BLaER1 (cell line): ENCODE results near the gene UBL3.

Experiments used
- H3K27ac ChIP-seq: shearing (Covaris generic); formaldehyde crosslinking; 2 replicates; pipeline ENCODE4 v1.8.1; 2022
- H3K27me3 ChIP-seq: shearing (Covaris generic); formaldehyde crosslinking; 2 replicates; pipeline ENCODE4 v1.8.1; 2022
- H3K36me3 ChIP-seq: shearing (Covaris generic); formaldehyde crosslinking; 2 replicates; pipeline ENCODE4 v1.8.1; 2022
- H3K4me1 ChIP-seq: shearing (Covaris generic); formaldehyde crosslinking; 2 replicates; pipeline ENCODE4 v1.8.1; 2022
- H3K4me2 ChIP-seq: shearing (Covaris generic); formaldehyde crosslinking; 2 replicates; pipeline ENCODE4 v1.8.1; 2022
- H3K4me3 ChIP-seq: shearing (Covaris generic); formaldehyde crosslinking; 2 replicates; pipeline ENCODE4 v1.8.1; 2022
- H3K9ac ChIP-seq: shearing (Covaris generic); formaldehyde crosslinking; 2 replicates; pipeline ENCODE4 v1.8.1; 2022
- H3K9me3 ChIP-seq: shearing (Covaris generic); formaldehyde crosslinking; 2 replicates; pipeline ENCODE4 v1.8.1; 2022
- H4K20me1 ChIP-seq: shearing (Covaris generic); formaldehyde crosslinking; 2 replicates; pipeline ENCODE4 v1.8.1; 2022
- Cebpa-rat ChIP-seq: shearing (Covaris generic); IDR thresholded peaks from 2 replicates; pipeline ENCODE4 v1.8.1; 2022

The UBL3 gene

GRCh38 chr13:29753618-29754472 lies 96.6 kb downstream of the UBL3 start:
- Histone ChIP-seq H3K4me1 (peaks cover 4% of the 10 kb centered on the region), H3K9ac (no peak overlapping the region), H3K27me3 (no peaks in the 10 kb centered on the region), H3K27ac (no peak overlapping the region), H3K4me3 (no peak overlapping the region), H3K36me3 (no peaks in the 10 kb centered on the region), H3K4me2 (no peak overlapping the region), H4K20me1 (no peaks in the 10 kb centered on the region), H3K9me3 (no peaks in the 10 kb centered on the region)
- no peak for TF ChIP-seq Cebpa-rat

- no peak overlapping the region for H3K4me2 ChIP-seq
These were observed 98.2 kb downstream of the UBL3 start for GRCh38 chr13:29752175-29752574.

GRCh38 chr13:29750183-29750530 lies 100.3 kb downstream of the UBL3 start:
- no peaks in the 10 kb centered on the region for H3K9me3 ChIP-seq
- H3K4me1 ChIP-seq: no peaks in the 10 kb centered on the region
- no peak overlapping the region for H3K4me2 ChIP-seq
- no peak overlapping the region for H3K9ac ChIP-seq
- no peak overlapping the region for H3K4me3 ChIP-seq
- H3K27me3 ChIP-seq: no peaks in the 10 kb centered on the region
- H4K20me1 ChIP-seq: no peaks in the 10 kb centered on the region
- TF ChIP-seq Cebpa-rat: no peak
- no peak overlapping the region for H3K27ac ChIP-seq
- H3K36me3 ChIP-seq: no peaks in the 10 kb centered on the region

More at GRCh38 chr13:29752175-29752574, 98.2 kb downstream of the UBL3 start:
- Histone ChIP-seq H3K36me3 (no peaks in the 10 kb centered on the region), H3K9me3 (no peaks in the 10 kb centered on the region), H3K27ac (no peak overlapping the region), H3K4me3 (no peak overlapping the region), H3K9ac (no peak overlapping the region), H3K27me3 (no peaks in the 10 kb centered on the region), H4K20me1 (no peaks in the 10 kb centered on the region), H3K4me1 (no peaks in the 10 kb centered on the region)
- no peak for TF ChIP-seq Cebpa-rat

- H3K4me1 ChIP-seq: no peaks in the 10 kb centered on the region
- no peak overlapping the region for H3K9ac ChIP-seq
- H3K4me2 ChIP-seq: no peak overlapping the region
- no peaks in the 10 kb centered on the region for H3K27me3 ChIP-seq
- no peak overlapping the region for H3K27ac ChIP-seq
- H4K20me1 ChIP-seq: no peaks in the 10 kb centered on the region
- no peak for TF ChIP-seq Cebpa-rat
- H3K9me3 ChIP-seq: no peaks in the 10 kb centered on the region
- H3K36me3 ChIP-seq: no peaks in the 10 kb centered on the region
- no peak overlapping the region for H3K4me3 ChIP-seq
These were observed 100.8 kb downstream of the UBL3 start for GRCh38 chr13:29749401-29750182.

GRCh38 chr13:29748097-29748496 lies 102.3 kb downstream of the UBL3 start:
- Histone ChIP-seq H3K4me1 (no peaks in the 10 kb centered on the region), H4K20me1 (no peaks in the 10 kb centered on the region), H3K27ac (no peak overlapping the region), H3K4me2 (no peak overlapping the region), H3K27me3 (no peaks in the 10 kb centered on the region), H3K36me3 (no peaks in the 10 kb centered on the region), H3K9ac (no peak overlapping the region), H3K9me3 (no peaks in the 10 kb centered on the region), H3K4me3 (no peak overlapping the region)
- no peak for TF ChIP-seq Cebpa-rat

GRCh38 chr13:29746148-29746677 lies 104.2 kb downstream of the UBL3 start:
- Histone ChIP-seq H4K20me1 (no peaks in the 10 kb centered on the region), H3K4me2 (no peak overlapping the region), H3K36me3 (no peaks in the 10 kb centered on the region), H3K9me3 (no peaks in the 10 kb centered on the region), H3K27ac (no peak overlapping the region), H3K9ac (no peak overlapping the region), H3K4me1 (no peaks in the 10 kb centered on the region), H3K27me3 (no peaks in the 10 kb centered on the region), H3K4me3 (no peak overlapping the region)
- no peak for TF ChIP-seq Cebpa-rat

GRCh38 chr13:29745704-29746103 lies 104.7 kb downstream of the UBL3 start:
- H3K9me3 ChIP-seq: no peaks in the 10 kb centered on the region
- H3K27me3 ChIP-seq: no peaks in the 10 kb centered on the region
- H3K9ac ChIP-seq: no peak overlapping the region
- no peak overlapping the region for H3K4me3 ChIP-seq
- no peaks in the 10 kb centered on the region for H3K4me1 ChIP-seq
- no peak overlapping the region for H3K4me2 ChIP-seq
- no peaks in the 10 kb centered on the region for H3K36me3 ChIP-seq
- H3K27ac ChIP-seq: no peak overlapping the region
- TF ChIP-seq Cebpa-rat: no peak
- H4K20me1 ChIP-seq: no peaks in the 10 kb centered on the region

GRCh38 chr13:29743201-29743786 lies 107.1 kb downstream of the UBL3 start:
- H3K4me2 ChIP-seq: no peak overlapping the region
- H3K27ac ChIP-seq: no peak overlapping the region
- H3K4me1 ChIP-seq: no peaks in the 10 kb centered on the region
- no peaks in the 10 kb centered on the region for H3K27me3 ChIP-seq
- H4K20me1 ChIP-seq: no peaks in the 10 kb centered on the region
- no peak overlapping the region for H3K9ac ChIP-seq
- TF ChIP-seq Cebpa-rat: no peak
- no peaks in the 10 kb centered on the region for H3K36me3 ChIP-seq
- H3K9me3 ChIP-seq: no peaks in the 10 kb centered on the region
- H3K4me3 ChIP-seq: no peak overlapping the region

- no peak overlapping the region for H3K9ac ChIP-seq
- H4K20me1 ChIP-seq: no peaks in the 10 kb centered on the region
- H3K4me3 ChIP-seq: no peak overlapping the region
- no peaks in the 10 kb centered on the region for H3K36me3 ChIP-seq
- no peaks in the 10 kb centered on the region for H3K27me3 ChIP-seq
- H3K4me1 ChIP-seq: no peaks in the 10 kb centered on the region
- no peak for TF ChIP-seq Cebpa-rat
- H3K27ac ChIP-seq: no peak overlapping the region
- no peak overlapping the region for H3K4me2 ChIP-seq
- H3K9me3 ChIP-seq: no peaks in the 10 kb centered on the region
These were observed 109.5 kb downstream of the UBL3 start for GRCh38 chr13:29740961-29741360.

- no peak overlapping the region for H3K4me2 ChIP-seq
- no peaks in the 10 kb centered on the region for H3K27me3 ChIP-seq
- no peak for TF ChIP-seq Cebpa-rat
- H3K27ac ChIP-seq: no peak overlapping the region
- no peaks in the 10 kb centered on the region for H3K36me3 ChIP-seq
- no peaks in the 10 kb centered on the region for H3K9me3 ChIP-seq
- no peaks in the 10 kb centered on the region for H4K20me1 ChIP-seq
- H3K4me3 ChIP-seq: no peak overlapping the region
- H3K4me1 ChIP-seq: peaks cover 15% of the 10 kb centered on the region
- no peak overlapping the region for H3K9ac ChIP-seq
These were observed 113.4 kb downstream of the UBL3 start for GRCh38 chr13:29737061-29737460.
